Measurements from ENCODE around the gene PCSK6. TPM values are rescaled to one million over a fixed set of nuclear protein-coding genes. Genes with fewer than 3 reads are reported as not detected.

PCSK6 gene
- polyA plus RNA-seq, 1 donor from 2014 or later, result 1.1 TPM

- TF ChIP-seq TAF1 (IDR thresholded peaks at IDR 0.05; ENCODE audit: low read depth), result no peak
- TF ChIP-seq SMC3 (conservative IDR thresholded peaks at IDR 0.05; ENCODE audit: poor library complexity), result no peak
- TF ChIP-seq EP300 (conservative IDR thresholded peaks at IDR 0.05; ENCODE audit: poor library complexity, severe bottlenecking), result no peak
- TF ChIP-seq CTCF (IDR thresholded peaks at IDR 0.05; ENCODE audit: poor library complexity, severe bottlenecking), result no peak
- no peak for TF ChIP-seq MXI1 (conservative IDR thresholded peaks at IDR 0.05; ENCODE audit: poor library complexity, severe bottlenecking)
- no peak for TF ChIP-seq POLR2AphosphoS5 (IDR thresholded peaks at IDR 0.05)
- TF ChIP-seq REST (IDR thresholded peaks at IDR 0.05; ENCODE audit: borderline replicate concordance), result no peak
- TF ChIP-seq RAD21 (conservative IDR thresholded peaks at IDR 0.05), result no peak
- no peak for TF ChIP-seq EZH2 (IDR thresholded peaks at IDR 0.05; ENCODE audit: borderline replicate concordance, insufficient read depth, low read length, poor library complexity, severe bottlenecking)
- Histone ChIP-seq H4K20me1 (ENCODE audit: insufficient read depth) (no peaks in the 10 kb centered on the region), H2AFZ (ENCODE audit: low read depth, low read length) (no peak overlapping the region), H3K9me3 (ENCODE audit: low read length) (no peaks in the 10 kb centered on the region), H3K4me3 (ENCODE audit: low read length) (no peak overlapping the region), H3K27ac (ENCODE audit: low read length) (no peak overlapping the region), H3F3A (ENCODE audit: insufficient read depth, low read length, poor library complexity, severe bottlenecking) (no peaks in the 10 kb centered on the region), H3K4me2 (ENCODE audit: low read length) (no peak overlapping the region), H3K9ac (ENCODE audit: low read length) (no peak overlapping the region), H3K36me3 (ENCODE audit: insufficient read depth, low read length) (no peaks in the 10 kb centered on the region), H3K27me3 (ENCODE audit: insufficient read depth, low read depth, low read length) (no peaks in the 10 kb centered on the region), H3K79me2 (replicated peaks; ENCODE audit: insufficient read depth, low read length) (no peaks in the 10 kb centered on the region), H3K9me2 (ENCODE audit: insufficient read depth, low read length) (no peaks in the 10 kb centered on the region)
These were observed 100.1 kb downstream of the PCSK6 start for GRCh38 chr15:101389362-101389761.

GRCh38 chr15:101388046-101388445 is 101.5 kb downstream of the PCSK6 start:
- TF ChIP-seq SMC3 (conservative IDR thresholded peaks at IDR 0.05; ENCODE audit: poor library complexity) (no peak), MXI1 (conservative IDR thresholded peaks at IDR 0.05; ENCODE audit: poor library complexity, severe bottlenecking) (no peak), EP300 (conservative IDR thresholded peaks at IDR 0.05; ENCODE audit: poor library complexity, severe bottlenecking) (no peak), CTCF (IDR thresholded peaks at IDR 0.05; ENCODE audit: poor library complexity, severe bottlenecking) (no peak), TAF1 (IDR thresholded peaks at IDR 0.05; ENCODE audit: low read depth) (no peak), EZH2 (IDR thresholded peaks at IDR 0.05; ENCODE audit: borderline replicate concordance, insufficient read depth, low read length, poor library complexity, severe bottlenecking) (no peak), POLR2AphosphoS5 (IDR thresholded peaks at IDR 0.05) (no peak), RAD21 (conservative IDR thresholded peaks at IDR 0.05) (no peak), REST (IDR thresholded peaks at IDR 0.05; ENCODE audit: borderline replicate concordance) (no peak)
- H3K9ac ChIP-seq (ENCODE audit: low read length), result no peak overlapping the region
- no peaks in the 10 kb centered on the region for H3K9me2 ChIP-seq (ENCODE audit: insufficient read depth, low read length)
- H3K27me3 ChIP-seq (ENCODE audit: insufficient read depth, low read depth, low read length), result no peaks in the 10 kb centered on the region
- H3K4me3 ChIP-seq (ENCODE audit: low read length), result no peak overlapping the region
- H2AFZ ChIP-seq (ENCODE audit: low read depth, low read length), result no peak overlapping the region
- no peaks in the 10 kb centered on the region for H3K79me2 ChIP-seq (replicated peaks; ENCODE audit: insufficient read depth, low read length)
- H3K4me2 ChIP-seq (ENCODE audit: low read length), result no peak overlapping the region
- H3K27ac ChIP-seq (ENCODE audit: low read length), result no peak overlapping the region
- H4K20me1 ChIP-seq (ENCODE audit: insufficient read depth), result no peaks in the 10 kb centered on the region
- no peaks in the 10 kb centered on the region for H3F3A ChIP-seq (ENCODE audit: insufficient read depth, low read length, poor library complexity, severe bottlenecking)
- no peaks in the 10 kb centered on the region for H3K36me3 ChIP-seq (ENCODE audit: insufficient read depth, low read length)
- no peaks in the 10 kb centered on the region for H3K9me3 ChIP-seq (ENCODE audit: low read length)

Data from neural cell (in vitro differentiated cells).